Spleen (tissue), 11 donors: Measurements from ENCODE around the gene FAM47E. TPM values are rescaled to one million over a fixed set of nuclear protein-coding genes. Genes with fewer than 3 reads are reported as not detected.
"Not testable (repeated sequence)": the region's sequence is repeated elsewhere in the genome, so short reads cannot be mapped to it uniquely, and the experiment has no call there.

Experiments used
- DNase-seq: peaks from one replicate; pipeline ENCODE4 v3.0.0-alpha.2; 2020
- H3K27ac ChIP-seq, 8 donors: fragments of 200-600 bp; sonication (generic) in 7 of 8; 1 replicate in 4 of 8; 2 replicates in 4 of 8; pipeline versions ENCODE4 v1.5.0 to v1.8.0; 2016 to 2021; ENCODE audit warnings: inconsistent platforms in 4 of 8, mild to moderate bottlenecking in 4 of 8, moderate library complexity in 1 of 8
- H3K27me3 ChIP-seq, 7 donors: fragments of 200-600 bp; sonication (generic) in 6 of 7; replicated peaks in 1 of 7; 1 replicate in 4 of 7; 2 replicates in 3 of 7; pipeline versions ENCODE4 v1.5.0 to v1.8.0; 2016 to 2021; ENCODE audit warnings: inconsistent platforms in 3 of 7, mild to moderate bottlenecking in 1 of 7
- H3K36me3 ChIP-seq, 6 donors: fragments of 200-600 bp; sonication (generic) in 5 of 6; 1 replicate in 4 of 6; 2 replicates in 2 of 6; pipeline versions ENCODE4 v1.5.0 to v1.8.0; 2016 to 2021; ENCODE audit warnings: inconsistent platforms in 2 of 6
- H3K4me1 ChIP-seq, 6 donors: fragments of 200-600 bp; sonication (generic) in 5 of 6; 1 replicate in 3 of 6; 2 replicates in 3 of 6; pipeline versions ENCODE4 v1.5.0 to v1.8.0; 2016 to 2021; ENCODE audit warnings: inconsistent platforms in 3 of 6
- H3K4me3 ChIP-seq, 8 donors: fragments of 200-600 bp; sonication (generic) in 7 of 8; 1 replicate in 4 of 8; 2 replicates in 4 of 8; pipeline versions ENCODE4 v1.5.0 to v1.8.0; 2016 to 2021; ENCODE audit warnings: inconsistent platforms in 4 of 8, mild to moderate bottlenecking in 4 of 8, moderate library complexity in 2 of 8
- H3K9me3 ChIP-seq, 8 donors: fragments of 200-600 bp; sonication (generic) in 7 of 8; 1 replicate in 4 of 8; 2 replicates in 4 of 8; pipeline versions ENCODE4 v1.5.0 to v1.8.0; 2016 to 2021; ENCODE audit warnings: inconsistent platforms in 4 of 8
- POLR2A ChIP-seq, 3 donors: fragments of 450-650 bp; IDR thresholded peaks; one replicate each; pipeline ENCODE4 v1.5.1; 2017; ENCODE audit warnings: antibody characterized with exemption in 3 of 3, mild to moderate bottlenecking in 1 of 3
- POLR2AphosphoS5 ChIP-seq, 3 donors: sonication (generic); formaldehyde crosslinking; IDR thresholded peaks; one replicate each; pipeline ENCODE4 v1.5.1; 2017; ENCODE audit warnings: antibody characterized with exemption in 3 of 3
- WGBS, 5 donors: extraction: QIAGEN DNeasy Blood & Tissue Kit in 3 of 5; methylation state at CpG; one replicate each; pipeline versions ENCODE4 v1.1.5 to v1.1.7; 2013 to 2018; 5-methylcytosine and 5-hydroxymethylcytosine counted together
- intact Hi-C: fragments of 100-400 bp; cut with DNase I; formaldehyde crosslinking; loops from one replicate; pipeline ENCODE4 v1.15.0; 2023; ENCODE audit warnings: low total_unique reads
- polyA plus RNA-seq, 3 donors: library from polyadenylated mRNA; stranded (reverse); fragments of 200-250 nt; gene quantifications; one replicate each; pipeline ENCODE4 v1.2.1, GENCODE V29; 2013
- total RNA-seq, 7 donors: library from RNA; depleted of rRNA in 3 of 7; stranded (reverse); fragments of >200 nt in 3 of 7; fragmentation: NEBNext Ultra II Directional in 4 of 7; extraction: Animal tissue kit (Norgen Biotek cat#: 25700) in 4 of 7; gene quantifications; one replicate each; pipeline versions ENCODE4 v1.1.0 to v1.2.1, GENCODE V29; 2016 to 2021
- TF ChIP-seq, protein P1 (sequence below), 11 experiments: fragments of 200-600 bp in 7 of 11; fragments of 450-650 bp in 4 of 11; sonication (generic) in 4 of 11; IDR thresholded peaks in 8 of 11; conservative IDR thresholded peaks in 3 of 11; 1 replicate in 7 of 11; 2 replicates in 4 of 11; pipeline versions ENCODE4 v1.4.0 to v1.8.0; 2016 to 2021; ENCODE audit warnings: antibody characterized with exemption in 11 of 11, inconsistent platforms in 4 of 11, mild to moderate bottlenecking in 1 of 11
- donor health status: healthy with polysubstance abuse.
- donor health status: DM: no; HTN: no; CAD: no; lungs with moderate emphysema.
- donor health status: DM: no; HTN: no; CAD: no.
- donor health status: Bipolar disorder and iron deficiency.
- donor health status: healthy.
- donor health status: DM: no; HTN: no; CAD: no.
- donor health status: DM: yes; HTN: yes; CAD: no.

Gene FAM47E
- total and polyA plus RNA-seq, 10 donors = 0.66 to 6.2 (median 2.1) TPM

DNA sequence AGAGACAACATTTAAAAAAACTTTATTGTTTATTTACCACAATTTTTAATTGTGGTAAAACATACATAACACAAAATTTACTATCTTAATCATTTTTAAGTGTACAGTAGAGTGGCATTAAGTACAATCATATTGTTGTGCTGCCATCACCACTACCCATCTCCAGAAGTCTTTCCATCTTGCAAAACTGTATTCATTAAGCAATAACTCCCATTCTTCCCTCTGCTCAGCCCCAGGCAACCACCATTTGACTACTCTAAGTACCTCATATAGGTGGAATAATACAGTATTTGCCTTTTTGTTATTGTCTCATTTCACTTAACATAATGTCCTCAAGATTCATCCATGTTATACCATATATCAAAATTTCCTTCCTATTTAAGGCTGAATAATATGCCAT lies 12.8 kb upstream of the FAM47E start:
- no peak for DNase-seq
- Histone ChIP-seq H3K27me3 (no peaks in the 10 kb centered on the region), H3K36me3 (no peaks in the 10 kb centered on the region), H3K4me3 (no peak overlapping the region), H3K4me1 (no peaks in the 10 kb centered on the region), H3K9me3 (peaks cover 3 to 24% (median 21%) of the 10 kb centered on the region in 8 donors), H3K27ac (no peak overlapping the region)
- intact Hi-C loops = no loop called here
- TF ChIP-seq POLR2A (IDR thresholded peaks at IDR 0.05) = no peak
- TF ChIP-seq, protein P1, sequence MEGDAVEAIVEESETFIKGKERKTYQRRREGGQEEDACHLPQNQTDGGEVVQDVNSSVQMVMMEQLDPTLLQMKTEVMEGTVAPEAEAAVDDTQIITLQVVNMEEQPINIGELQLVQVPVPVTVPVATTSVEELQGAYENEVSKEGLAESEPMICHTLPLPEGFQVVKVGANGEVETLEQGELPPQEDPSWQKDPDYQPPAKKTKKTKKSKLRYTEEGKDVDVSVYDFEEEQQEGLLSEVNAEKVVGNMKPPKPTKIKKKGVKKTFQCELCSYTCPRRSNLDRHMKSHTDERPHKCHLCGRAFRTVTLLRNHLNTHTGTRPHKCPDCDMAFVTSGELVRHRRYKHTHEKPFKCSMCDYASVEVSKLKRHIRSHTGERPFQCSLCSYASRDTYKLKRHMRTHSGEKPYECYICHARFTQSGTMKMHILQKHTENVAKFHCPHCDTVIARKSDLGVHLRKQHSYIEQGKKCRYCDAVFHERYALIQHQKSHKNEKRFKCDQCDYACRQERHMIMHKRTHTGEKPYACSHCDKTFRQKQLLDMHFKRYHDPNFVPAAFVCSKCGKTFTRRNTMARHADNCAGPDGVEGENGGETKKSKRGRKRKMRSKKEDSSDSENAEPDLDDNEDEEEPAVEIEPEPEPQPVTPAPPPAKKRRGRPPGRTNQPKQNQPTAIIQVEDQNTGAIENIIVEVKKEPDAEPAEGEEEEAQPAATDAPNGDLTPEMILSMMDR (IDR thresholded peaks at IDR 0.05 in 8 of 11, conservative IDR thresholded peaks at IDR 0.05 in 3 of 11) = no peak
- no peak for TF ChIP-seq POLR2AphosphoS5 (IDR thresholded peaks at IDR 0.05)

DNA sequence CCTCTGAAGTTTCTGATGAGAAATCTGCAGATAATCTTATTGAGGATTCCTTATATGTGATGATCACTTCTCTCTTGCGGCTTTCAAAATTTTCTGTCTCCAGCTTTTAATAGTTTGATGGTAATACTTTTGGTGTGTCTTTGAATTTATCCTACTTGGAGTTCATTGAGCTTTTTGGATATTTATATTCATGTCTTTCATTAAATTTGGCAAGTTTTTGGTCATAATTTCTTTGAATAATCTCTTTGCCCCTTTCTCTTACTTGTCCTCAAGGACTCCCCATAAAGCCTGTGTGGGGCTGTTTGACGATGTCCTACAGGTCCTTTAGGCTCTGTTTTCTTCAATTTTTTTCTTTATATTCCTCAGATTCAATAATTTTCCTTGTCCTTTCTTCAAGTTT lies 11.3 kb upstream of the FAM47E start:
- peaks cover 3 to 24% (median 21%) of the 10 kb centered on the region in 8 donors for H3K9me3 ChIP-seq
- intact Hi-C loops = no loop called here
- peaks cover 0 to 1% (median 0%) of the 10 kb centered on the region in 7 donors for H3K27me3 ChIP-seq
- 88 to 98% (median 95%) methylated on average over 2 of the region's 2 CpGs for WGBS, 5 donors
- TF ChIP-seq, protein P1 (IDR thresholded peaks at IDR 0.05 in 8 of 11, conservative IDR thresholded peaks at IDR 0.05 in 3 of 11) = no peak
- H3K36me3 ChIP-seq = no peaks in the 10 kb centered on the region
- H3K27ac ChIP-seq = no peak overlapping the region
- H3K4me3 ChIP-seq = no peak overlapping the region
- DNase-seq = no peak
- H3K4me1 ChIP-seq = no peaks in the 10 kb centered on the region

DNA sequence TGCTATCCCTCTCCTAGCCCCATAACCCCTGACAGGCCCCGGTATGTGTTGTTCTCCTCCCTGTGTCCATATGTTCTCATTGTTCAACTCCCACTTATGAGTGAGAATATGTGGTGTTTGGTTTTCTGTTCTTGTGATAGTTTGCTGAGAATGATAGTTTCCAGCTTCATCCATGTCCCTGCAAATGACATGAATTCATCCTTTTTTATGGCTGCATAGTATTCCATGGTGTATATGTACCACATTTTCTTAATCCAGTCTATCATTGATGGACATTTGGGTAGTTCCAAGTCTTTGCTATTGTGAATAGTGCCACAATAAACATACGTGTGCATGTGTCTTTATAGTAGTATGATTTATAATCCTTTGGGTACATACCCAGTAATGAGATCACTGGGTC lies 7.6 kb upstream of the FAM47E start:
- H3K4me3 ChIP-seq, H3K36me3 ChIP-seq, H3K4me1 ChIP-seq, intact Hi-C loops, DNase-seq, H3K27ac ChIP-seq: not testable (repeated sequence)
- Histone ChIP-seq H3K9me3 (peaks cover 3 to 24% (median 21%) of the 10 kb centered on the region in 8 donors), H3K27me3 (peaks cover 0 to 11% (median 0%) of the 10 kb centered on the region in 7 donors)
- WGBS, 5 donors = 92 to 100% (median 94%) methylated on average over 2 of the region's 2 CpGs

DNA sequence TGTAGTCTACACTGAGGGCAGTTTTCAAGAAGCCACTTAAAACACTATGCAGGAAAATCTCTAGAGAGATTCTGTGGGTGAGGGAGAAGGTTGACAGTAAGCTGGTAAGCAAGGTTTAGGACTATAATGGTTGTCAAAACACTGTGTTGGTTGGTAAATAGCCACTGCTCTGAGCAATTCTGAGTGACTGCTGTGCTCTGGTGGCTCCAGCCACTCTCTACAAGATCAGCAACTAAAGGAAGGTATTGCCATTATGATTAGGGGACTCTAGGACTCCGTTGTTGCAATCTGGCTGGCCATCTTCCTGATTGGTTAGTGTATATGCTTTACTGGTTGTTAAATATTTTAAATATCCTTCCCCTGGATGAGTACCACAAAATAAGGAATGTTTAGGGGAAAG lies 5.5 kb upstream of the FAM47E start:
- no peak overlapping the region for H3K4me3 ChIP-seq
- H3K9me3 ChIP-seq = peaks cover 0 to 6% (median 4%) of the 10 kb centered on the region in 8 donors
- WGBS, 5 donors = 60 to 77% (median 67%) methylated on average over 1 of the region's 1 CpG
- TF ChIP-seq, protein P1 (IDR thresholded peaks at IDR 0.05 in 8 of 11, conservative IDR thresholded peaks at IDR 0.05 in 3 of 11) = no peak
- TF ChIP-seq POLR2A (IDR thresholded peaks at IDR 0.05) = no peak
- no peak for TF ChIP-seq POLR2AphosphoS5 (IDR thresholded peaks at IDR 0.05)
- H3K27me3 ChIP-seq = peaks cover 0 to 32% (median 11%) of the 10 kb centered on the region in 7 donors
- DNase-seq = no peak
- peaks cover 0 to 4% (median 3%) of the 10 kb centered on the region in 6 donors for H3K4me1 ChIP-seq
- H3K36me3 ChIP-seq = no peaks in the 10 kb centered on the region
- no peak overlapping the region for H3K27ac ChIP-seq
- intact Hi-C loops = no loop called here

DNA sequence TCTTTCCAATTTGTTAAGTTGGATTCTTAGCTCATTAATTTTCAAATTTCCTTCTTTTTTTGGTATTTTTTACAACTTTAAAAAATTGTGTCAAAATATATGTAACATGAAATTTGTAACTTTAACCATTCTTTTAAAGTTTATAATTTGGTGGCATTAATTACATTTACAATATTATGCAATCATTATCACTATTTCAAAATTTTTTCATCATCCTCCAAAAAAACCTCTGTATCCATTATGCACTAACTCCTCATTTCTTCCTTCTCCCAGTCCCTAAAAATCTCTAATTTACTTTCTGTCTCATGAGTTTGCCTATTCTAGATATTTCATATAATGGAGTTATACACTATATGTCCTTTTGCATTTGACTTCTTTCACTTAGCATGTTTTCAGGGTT lies 4.7 kb upstream of the FAM47E start:
- TF ChIP-seq, protein P1 (IDR thresholded peaks at IDR 0.05 in 8 of 11, conservative IDR thresholded peaks at IDR 0.05 in 3 of 11) = no peak
- TF ChIP-seq POLR2A (IDR thresholded peaks at IDR 0.05) = no peak
- TF ChIP-seq POLR2AphosphoS5 (IDR thresholded peaks at IDR 0.05) = no peak
- no peaks in the 10 kb centered on the region for H3K36me3 ChIP-seq

More for the DNA sequence above, 4.7 kb upstream of the FAM47E start:
- Histone ChIP-seq H3K4me1 (peaks cover 0 to 13% (median 9%) of the 10 kb centered on the region in 6 donors), H3K9me3 (no peaks in the 10 kb centered on the region), H3K27me3 (peaks cover 0 to 41% (median 19%) of the 10 kb centered on the region in 7 donors), H3K27ac (no peak overlapping the region), H3K4me3 (no peak overlapping the region)
- intact Hi-C loops = no loop called here
- no peak for DNase-seq
